ENCODE results near the gene DNAAF1. TPM values are rescaled to one million over a fixed set of nuclear protein-coding genes. Genes with fewer than 3 reads are reported as not detected.
A peak's percentile ranks its signal among the peaks of the same experiment; 100 is the strongest.

Gene DNAAF1
- total RNA-seq, 2 donors from 2014 or later: not detected

DNA sequence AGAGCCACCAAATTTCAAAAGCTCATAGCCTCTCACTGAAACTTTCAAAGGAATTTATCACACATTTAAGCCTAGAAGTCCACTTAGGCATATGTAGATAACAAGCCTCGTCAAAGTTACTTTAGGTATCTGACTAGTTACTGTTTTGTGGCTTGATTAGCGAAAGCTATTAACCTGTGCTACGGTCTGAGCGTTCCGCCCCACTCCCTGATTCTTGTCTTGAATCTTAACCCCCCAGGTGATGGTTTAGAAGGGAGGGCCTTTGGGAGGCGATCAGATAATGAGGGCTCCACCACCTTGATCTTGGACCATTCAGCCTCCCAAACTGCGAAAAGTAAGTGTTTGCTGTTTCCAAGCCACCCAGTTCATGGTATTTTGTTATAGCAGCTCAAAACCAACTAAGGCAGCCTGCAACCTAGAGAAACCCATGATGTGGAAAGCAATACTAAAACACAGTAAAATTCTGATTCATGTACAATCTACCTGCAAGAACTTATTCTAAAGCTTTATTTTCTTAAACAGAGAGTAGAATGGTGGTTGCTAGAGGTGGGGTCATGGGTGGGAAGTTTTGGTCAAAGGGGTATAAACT, 7.2 kb upstream of the DNAAF1 start:
- no peak for ATAC-seq
- Mint-ChIP-seq H3K4me3 (no peak overlapping the region), H3K9me3 (no peaks in the 10 kb centered on the region), H3K36me3 (no peaks in the 10 kb centered on the region), H3K4me1 (ENCODE audit: low read depth in 2 of 2) (peaks cover 9 to 11% of the 10 kb centered on the region in 2 donors), H3K27me3 (no peaks in the 10 kb centered on the region), H3K27ac (no peak overlapping the region)
- DNase-seq (ENCODE audit: low spot score): no peak

DNA sequence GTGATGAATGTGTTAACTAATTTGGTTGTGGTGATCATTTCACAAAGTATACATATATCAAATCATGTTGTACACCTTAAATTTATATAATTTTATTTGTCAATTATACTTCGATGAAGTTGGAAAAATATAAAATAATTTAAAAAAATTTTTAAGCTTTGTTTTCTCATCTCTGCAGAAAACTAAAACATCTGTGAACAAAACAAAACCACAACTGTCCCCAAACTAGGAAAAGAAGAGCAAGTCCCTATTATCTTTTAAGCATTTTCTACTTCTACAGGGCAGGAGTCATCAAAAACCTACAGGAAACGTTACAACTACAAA, 6.6 kb upstream of the DNAAF1 start:
- Mint-ChIP-seq H3K36me3 (no peaks in the 10 kb centered on the region), H3K27ac (no peak overlapping the region), H3K27me3 (no peaks in the 10 kb centered on the region), H3K4me1 (ENCODE audit: low read depth in 2 of 2) (peaks cover 11 to 14% of the 10 kb centered on the region in 2 donors), H3K9me3 (no peaks in the 10 kb centered on the region), H3K4me3 (no peak overlapping the region)
- no peak for DNase-seq (ENCODE audit: low spot score)
- ATAC-seq: no peak

DNA sequence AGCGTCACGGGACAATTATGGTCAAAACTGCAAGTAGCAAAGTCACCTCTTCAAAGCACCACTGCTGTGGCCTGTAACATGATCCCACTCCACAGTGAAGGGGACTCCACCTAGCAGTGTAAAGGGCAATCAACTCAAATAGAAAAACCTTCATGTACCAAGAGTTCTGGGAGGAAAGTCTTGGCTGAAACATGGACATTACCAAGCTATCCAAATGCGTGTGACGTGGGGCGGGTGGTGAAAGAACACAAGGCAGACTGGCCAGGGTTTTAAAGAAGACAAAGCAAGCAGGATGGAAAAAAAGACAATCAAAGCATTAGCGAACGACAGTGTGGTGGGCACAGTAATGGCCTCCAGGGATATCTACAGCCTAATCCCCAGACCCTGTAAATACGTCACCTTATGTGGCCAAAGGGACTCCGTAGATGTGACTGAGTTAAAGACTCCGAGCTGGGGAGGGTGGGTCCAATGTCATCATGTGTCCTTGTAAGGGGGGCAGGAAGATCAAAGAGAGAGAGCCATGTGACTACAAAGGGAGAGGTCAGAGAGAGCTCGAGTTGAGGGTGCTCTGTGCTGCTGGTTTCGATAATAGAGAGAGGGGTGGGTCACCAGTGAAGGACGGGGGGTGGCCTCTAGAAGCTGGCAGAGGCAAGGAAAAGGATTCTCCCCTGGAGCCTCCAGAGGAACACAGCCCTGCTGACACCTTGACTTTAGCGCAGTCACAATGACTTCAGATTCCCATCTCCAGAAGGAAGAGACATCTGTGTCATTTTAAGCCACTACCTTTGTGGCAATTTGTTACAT, 6.1 kb upstream of the DNAAF1 start:
- Mint-ChIP-seq H3K4me1 (ENCODE audit: low read depth in 2 of 2) (peaks cover 12 to 16% of the 10 kb centered on the region in 2 donors), H3K36me3 (no peaks in the 10 kb centered on the region), H3K9me3 (no peaks in the 10 kb centered on the region), H3K4me3 (no peak overlapping the region), H3K27me3 (no peaks in the 10 kb centered on the region), H3K27ac (peak overlapping the region in 1 of 2 donors; percentile 40)
- peak in 1 of 2 donors; percentile 50 for ATAC-seq
- no peak for DNase-seq (ENCODE audit: low spot score)

DNA sequence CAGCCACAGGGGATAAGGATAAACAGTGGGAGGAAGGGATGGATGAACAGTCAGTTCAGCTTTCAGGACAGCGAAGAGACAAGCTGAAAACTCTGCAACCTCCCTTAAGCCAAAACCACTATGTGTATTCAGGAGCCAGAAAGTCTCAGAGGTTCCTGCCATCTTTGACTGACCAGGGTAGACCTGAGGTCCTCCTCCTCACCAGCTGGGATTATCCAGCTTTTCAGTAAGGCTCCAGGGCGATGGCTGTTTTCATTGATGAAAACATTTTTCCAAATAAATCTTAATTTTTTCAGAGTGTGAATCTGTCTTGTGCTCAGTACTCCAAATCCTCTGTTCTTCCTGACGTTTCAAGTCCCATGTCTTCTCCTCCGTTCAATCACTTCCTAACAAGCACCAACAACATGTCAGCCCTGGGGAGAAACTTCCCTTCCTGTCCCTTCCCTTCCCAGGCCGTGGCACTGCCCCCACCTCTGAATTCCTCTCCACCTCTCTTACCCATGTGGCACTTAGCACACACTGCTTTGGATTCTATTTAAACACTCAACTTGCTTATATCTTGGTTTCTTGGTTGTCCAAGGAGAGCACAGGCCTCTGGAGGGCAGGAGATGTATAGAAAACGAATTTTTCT, 5.4 kb upstream of the DNAAF1 start:
- peak overlapping the region in 1 of 2 donors; percentile 40 for H3K27ac Mint-ChIP-seq
- H3K27me3 Mint-ChIP-seq: no peaks in the 10 kb centered on the region
- no peaks in the 10 kb centered on the region for H3K36me3 Mint-ChIP-seq
- no peak for ATAC-seq
- no peak overlapping the region for H3K4me3 Mint-ChIP-seq
- DNase-seq (ENCODE audit: low spot score): no peak
- peaks cover 17 to 22% of the 10 kb centered on the region in 2 donors for H3K4me1 Mint-ChIP-seq (ENCODE audit: low read depth in 2 of 2)
- H3K9me3 Mint-ChIP-seq: no peaks in the 10 kb centered on the region

- H3K9me3 Mint-ChIP-seq: no peaks in the 10 kb centered on the region
- H3K27me3 Mint-ChIP-seq: no peaks in the 10 kb centered on the region
- H3K4me3 Mint-ChIP-seq: no peak overlapping the region
- no peaks in the 10 kb centered on the region for H3K36me3 Mint-ChIP-seq
- no peak overlapping the region for H3K27ac Mint-ChIP-seq
- DNase-seq (ENCODE audit: low spot score): no peak
- H3K4me1 Mint-ChIP-seq (ENCODE audit: low read depth in 2 of 2): peaks cover 17 to 22% of the 10 kb centered on the region in 2 donors
- no peak for ATAC-seq
Measured at GRCh38 chr16:84141143-84141670, 3.9 kb upstream of the DNAAF1 start.

DNA sequence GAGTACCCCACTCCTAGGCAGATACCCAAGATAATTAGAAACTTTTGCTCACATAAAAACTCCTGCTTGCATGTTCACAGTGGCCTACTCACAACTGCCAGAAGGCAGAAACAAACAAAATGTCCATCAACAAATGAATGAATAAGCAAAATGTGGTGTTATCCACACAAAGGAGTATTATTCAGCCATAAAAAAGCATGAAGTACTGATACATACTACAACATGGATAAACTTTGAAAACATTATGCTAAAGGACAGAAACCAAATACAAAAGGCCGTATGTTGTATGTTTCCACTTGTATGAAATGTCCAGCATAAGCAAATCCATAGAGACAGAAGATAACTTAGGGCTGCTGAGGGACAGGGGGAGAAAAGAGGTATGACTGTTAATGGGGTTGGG, 2.0 kb upstream of the DNAAF1 start:
- no peak for DNase-seq (ENCODE audit: low spot score)
- peaks cover 14 to 22% of the 10 kb centered on the region in 2 donors for H3K4me1 Mint-ChIP-seq (ENCODE audit: low read depth in 2 of 2)
- H3K27ac Mint-ChIP-seq: no peak overlapping the region

DNA sequence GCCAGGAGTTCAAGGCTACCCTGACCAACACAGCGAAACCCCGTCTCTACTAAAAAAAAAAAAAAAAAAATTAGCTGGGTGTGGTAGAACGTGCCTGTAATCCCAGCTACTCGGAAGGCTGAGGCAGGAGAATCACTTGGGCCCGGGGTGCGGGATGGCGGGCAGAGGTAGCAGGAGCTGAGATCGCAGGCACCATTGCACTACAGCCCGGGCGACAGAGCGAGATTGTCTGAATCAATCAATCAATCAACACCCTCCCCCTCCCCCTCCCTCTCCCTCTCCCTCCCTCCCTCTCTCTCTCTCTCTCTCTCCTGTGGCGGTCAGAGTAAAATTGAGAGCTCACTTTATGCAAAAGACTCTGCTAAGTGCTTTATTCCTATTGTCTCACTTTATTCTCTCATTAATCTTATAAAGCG, 1.3 kb upstream of the DNAAF1 start:
- DNase-seq (ENCODE audit: low spot score) (no peak), ATAC-seq (no peak)
- Mint-ChIP-seq H3K27ac (peak overlapping the region; percentile 69 to 89), H3K36me3 (no peaks in the 10 kb centered on the region), H3K27me3 (peaks cover under 1 to 3% of the 10 kb centered on the region in 2 donors), H3K4me3 (peak overlapping the region; percentile 94), H3K4me1 (ENCODE audit: low read depth in 2 of 2) (peaks cover 12 to 19% of the 10 kb centered on the region in 2 donors), H3K9me3 (no peaks in the 10 kb centered on the region)

More for the DNA sequence above, 2.0 kb upstream of the DNAAF1 start:
- Mint-ChIP-seq H3K36me3 (no peaks in the 10 kb centered on the region), H3K27me3 (no peaks in the 10 kb centered on the region), H3K4me3 (peak overlapping the region; percentile 94), H3K9me3 (no peaks in the 10 kb centered on the region)
- ATAC-seq: no peak

GRCh38 chr16:84144209-84144858, 774 bp upstream of the DNAAF1 start:
- H3K9me3 Mint-ChIP-seq: no peaks in the 10 kb centered on the region
- peaks cover 9 to 14% of the 10 kb centered on the region in 2 donors for H3K4me1 Mint-ChIP-seq (ENCODE audit: low read depth in 2 of 2)
- no peaks in the 10 kb centered on the region for H3K36me3 Mint-ChIP-seq
- peak overlapping the region; percentile 94 for H3K4me3 Mint-ChIP-seq
- H3K27me3 Mint-ChIP-seq: peaks cover 2 to 6% of the 10 kb centered on the region in 2 donors
- ATAC-seq (peak; percentile 40 to 51), DNase-seq (ENCODE audit: low spot score) (no peak)
- H3K27ac Mint-ChIP-seq: peak overlapping the region; percentile 69 to 89

- H3K4me1 Mint-ChIP-seq (ENCODE audit: low read depth in 2 of 2): no peaks in the 10 kb centered on the region
- ATAC-seq: no peak
- no peak overlapping the region for H3K4me3 Mint-ChIP-seq
- peaks cover 23 to 37% of the 10 kb centered on the region in 2 donors for H3K27me3 Mint-ChIP-seq
- no peaks in the 10 kb centered on the region for H3K36me3 Mint-ChIP-seq
- H3K27ac Mint-ChIP-seq: no peak overlapping the region
- no peaks in the 10 kb centered on the region for H3K9me3 Mint-ChIP-seq
- no peak for DNase-seq (ENCODE audit: low spot score)
Measured at GRCh38 chr16:84150926-84151325, 5.8 kb downstream of the DNAAF1 start.

GRCh38 chr16:84153660-84154214, 8.6 kb downstream of the DNAAF1 start:
- Mint-ChIP-seq H3K9me3 (no peaks in the 10 kb centered on the region), H3K27me3 (peaks cover 30 to 46% of the 10 kb centered on the region in 2 donors), H3K4me1 (ENCODE audit: low read depth in 2 of 2) (no peaks in the 10 kb centered on the region), H3K36me3 (no peaks in the 10 kb centered on the region), H3K4me3 (no peak overlapping the region), H3K27ac (no peak overlapping the region)
- DNase-seq (ENCODE audit: low spot score) (no peak), ATAC-seq (no peak)

DNA sequence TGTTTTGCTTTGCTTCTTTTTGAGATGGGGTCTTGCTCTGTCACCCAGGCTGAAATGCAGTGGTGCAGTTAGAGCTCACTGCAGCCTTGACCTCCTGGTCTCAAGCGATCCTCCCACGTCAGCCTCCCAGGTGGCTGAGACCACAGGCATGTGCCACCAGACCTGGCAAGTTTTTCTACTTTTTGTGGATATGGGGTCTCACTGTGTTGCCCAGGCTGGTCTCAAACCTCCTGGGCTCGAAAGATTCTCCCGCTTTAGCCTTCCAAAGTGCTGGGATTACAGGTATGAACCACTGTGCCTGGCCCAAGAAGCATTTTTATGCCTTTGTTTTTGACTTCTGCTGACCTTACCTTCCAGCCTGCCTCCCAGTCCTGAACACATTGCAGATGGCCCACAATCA, 10.1 kb downstream of the DNAAF1 start:
- Mint-ChIP-seq H3K27me3 (peaks cover 34 to 35% of the 10 kb centered on the region in 2 donors), H3K36me3 (no peaks in the 10 kb centered on the region), H3K4me3 (no peak overlapping the region), H3K9me3 (no peaks in the 10 kb centered on the region), H3K4me1 (ENCODE audit: low read depth in 2 of 2) (no peaks in the 10 kb centered on the region), H3K27ac (no peak overlapping the region)
- ATAC-seq (no peak), DNase-seq (ENCODE audit: low spot score) (no peak)

- Mint-ChIP-seq H3K4me3 (no peak overlapping the region), H3K9me3 (no peaks in the 10 kb centered on the region), H3K27ac (no peak overlapping the region), H3K36me3 (no peaks in the 10 kb centered on the region), H3K27me3 (peaks cover 33 to 34% of the 10 kb centered on the region in 2 donors), H3K4me1 (ENCODE audit: low read depth in 2 of 2) (no peaks in the 10 kb centered on the region)
- ATAC-seq (no peak), DNase-seq (ENCODE audit: low spot score) (no peak)
Measured at GRCh38 chr16:84155771-84156170, 10.7 kb downstream of the DNAAF1 start.

DNA sequence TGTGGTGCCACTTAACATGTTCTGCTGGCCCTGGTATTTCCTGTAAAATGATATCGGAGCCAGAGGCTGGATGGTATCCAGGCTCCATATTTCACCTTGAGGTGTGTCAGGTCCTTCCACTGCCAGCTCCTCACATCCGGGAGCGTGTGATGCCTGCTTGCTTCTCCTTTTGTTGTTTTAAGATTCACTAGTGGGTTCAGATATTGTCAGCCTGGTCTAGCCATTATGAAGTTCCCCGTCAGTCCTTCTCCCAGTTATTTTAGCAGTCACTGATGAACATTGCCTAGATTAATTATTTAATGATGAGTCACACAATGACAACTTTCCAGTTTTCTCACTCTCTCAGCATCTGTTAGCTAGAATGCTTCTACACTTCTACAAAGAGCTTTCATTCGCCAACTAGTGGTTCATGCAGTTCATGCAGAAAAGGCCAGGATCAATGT, 11.3 kb downstream of the DNAAF1 start:
- no peak overlapping the region for H3K27ac Mint-ChIP-seq
- ATAC-seq: no peak
- H3K36me3 Mint-ChIP-seq: no peaks in the 10 kb centered on the region
- no peaks in the 10 kb centered on the region for H3K9me3 Mint-ChIP-seq
- H3K27me3 Mint-ChIP-seq: peaks cover 28 to 29% of the 10 kb centered on the region in 2 donors
- no peak overlapping the region for H3K4me3 Mint-ChIP-seq
- DNase-seq (ENCODE audit: low spot score): no peak
- no peaks in the 10 kb centered on the region for H3K4me1 Mint-ChIP-seq (ENCODE audit: low read depth in 2 of 2)
